Measurements from ENCODE around the gene SIX3.

The SIX3 gene

GRCh38 chr2:44964752-44965236 is 23.3 kb downstream of the SIX3 start:
- Histone ChIP-seq H3K36me3 (ENCODE audit: control insufficient read depth, insufficient read depth, low read length) (no peaks in the 10 kb centered on the region), H3K27ac (ENCODE audit: low read depth, low read length) (no peak overlapping the region), H3K9ac (ENCODE audit: low read depth, low read length) (no peak overlapping the region), H3K4me1 (ENCODE audit: control insufficient read depth, insufficient read depth, low read length) (peaks cover 6% of the 10 kb centered on the region; the same call in 1 of the 2 replicates), H3K4me3 (ENCODE audit: low read depth, low read length) (no peak overlapping the region), H3K27me3 (ENCODE audit: control insufficient read depth, insufficient read depth, low read length) (peaks cover 4% of the 10 kb centered on the region; the same call in 1 of the 2 replicates), H3K9me3 (ENCODE audit: control insufficient read depth, insufficient read depth, low read length) (no peaks in the 10 kb centered on the region)

DNA sequence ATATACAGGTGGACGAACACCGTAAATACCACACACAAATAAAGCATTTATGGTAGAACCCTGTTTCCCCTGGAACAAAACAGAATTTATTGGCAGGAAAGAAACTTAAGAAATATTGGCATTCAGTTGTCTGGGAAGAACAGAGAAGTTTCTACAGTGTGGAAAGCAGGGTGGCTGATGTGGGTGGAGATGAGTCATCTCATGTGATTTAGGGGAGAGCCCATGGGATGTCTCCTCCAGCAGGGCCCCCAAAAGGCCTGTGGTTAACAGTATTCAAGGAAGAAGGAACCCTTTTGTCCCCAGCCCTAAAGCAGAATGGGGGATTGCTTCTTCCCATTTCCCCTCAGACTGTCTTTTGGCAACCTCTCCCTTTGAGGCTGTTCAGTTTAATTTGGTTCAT is 24.2 kb downstream of the SIX3 start:
- Histone ChIP-seq H3K9me3 (ENCODE audit: control insufficient read depth, insufficient read depth, low read length) (no peaks in the 10 kb centered on the region), H3K4me1 (ENCODE audit: control insufficient read depth, insufficient read depth, low read length) (peaks cover 6% of the 10 kb centered on the region; the same call in 1 of the 2 replicates), H3K27ac (ENCODE audit: low read depth, low read length) (no peak overlapping the region), H3K36me3 (ENCODE audit: control insufficient read depth, insufficient read depth, low read length) (no peaks in the 10 kb centered on the region), H3K9ac (ENCODE audit: low read depth, low read length) (no peak overlapping the region), H3K27me3 (ENCODE audit: control insufficient read depth, insufficient read depth, low read length) (peaks cover 4% of the 10 kb centered on the region; the same call in 1 of the 2 replicates), H3K4me3 (ENCODE audit: low read depth, low read length) (no peak overlapping the region)

GRCh38 chr2:44967056-44967455 is 25.6 kb downstream of the SIX3 start:
- no peak overlapping the region for H3K9ac ChIP-seq (ENCODE audit: low read depth, low read length)
- no peaks in the 10 kb centered on the region for H3K36me3 ChIP-seq (ENCODE audit: control insufficient read depth, insufficient read depth, low read length)
- H3K4me3 ChIP-seq (ENCODE audit: low read depth, low read length), result no peak overlapping the region
- H3K27me3 ChIP-seq (ENCODE audit: control insufficient read depth, insufficient read depth, low read length), result peaks cover 4% of the 10 kb centered on the region; the same call in 1 of the 2 replicates
- no peaks in the 10 kb centered on the region for H3K9me3 ChIP-seq (ENCODE audit: control insufficient read depth, insufficient read depth, low read length)
- no peak overlapping the region for H3K27ac ChIP-seq (ENCODE audit: low read depth, low read length)
- H3K4me1 ChIP-seq (ENCODE audit: control insufficient read depth, insufficient read depth, low read length), result peaks cover 6% of the 10 kb centered on the region; the same call in 1 of the 2 replicates

DNA sequence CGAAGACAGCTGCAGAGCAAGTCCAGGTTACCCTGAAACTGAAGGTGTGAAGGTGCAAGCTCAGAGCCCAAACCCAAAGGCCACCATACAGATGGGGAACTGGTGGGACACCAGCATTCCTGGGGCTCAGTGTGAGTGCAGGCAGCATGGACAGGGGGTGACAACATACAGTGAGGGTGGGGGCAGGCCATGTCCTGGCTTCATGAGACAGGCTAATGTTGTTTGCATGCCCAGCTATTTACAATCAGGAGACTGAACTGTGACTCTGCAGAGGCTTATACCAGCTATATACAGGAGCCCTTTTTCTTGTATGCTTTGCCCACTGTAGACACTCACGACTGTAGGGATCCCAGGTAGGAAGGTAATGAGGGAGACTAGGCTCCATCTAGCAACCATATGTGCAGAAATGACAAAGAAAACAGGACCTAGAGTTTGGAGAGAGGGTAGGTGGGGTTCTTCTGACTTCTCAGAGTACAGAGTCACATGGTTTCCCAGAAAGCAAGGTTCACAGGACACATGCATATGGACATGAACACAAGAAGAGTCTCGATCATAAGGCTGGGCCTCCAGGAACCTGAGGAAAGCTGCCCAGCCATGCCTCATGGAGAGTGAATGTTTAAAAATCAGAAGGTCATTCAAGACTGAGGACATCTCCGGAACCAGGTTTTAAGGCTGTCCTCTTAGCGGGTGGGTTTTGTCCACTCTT is 26.4 kb downstream of the SIX3 start:
- H3K36me3 ChIP-seq (ENCODE audit: control insufficient read depth, insufficient read depth, low read length), result no peaks in the 10 kb centered on the region
- H3K9me3 ChIP-seq (ENCODE audit: control insufficient read depth, insufficient read depth, low read length), result no peaks in the 10 kb centered on the region
- H3K4me1 ChIP-seq (ENCODE audit: control insufficient read depth, insufficient read depth, low read length), result peaks cover 12% of the 10 kb centered on the region
- H3K27me3 ChIP-seq (ENCODE audit: control insufficient read depth, insufficient read depth, low read length), result peaks cover 8% of the 10 kb centered on the region
- no peak overlapping the region for H3K9ac ChIP-seq (ENCODE audit: low read depth, low read length)
- H3K4me3 ChIP-seq (ENCODE audit: low read depth, low read length), result no peak overlapping the region
- no peak overlapping the region for H3K27ac ChIP-seq (ENCODE audit: low read depth, low read length)

- H3K9ac ChIP-seq (ENCODE audit: low read depth, low read length), result no peak overlapping the region
- peaks cover 16% of the 10 kb centered on the region for H3K4me1 ChIP-seq (ENCODE audit: control insufficient read depth, insufficient read depth, low read length)
- H3K9me3 ChIP-seq (ENCODE audit: control insufficient read depth, insufficient read depth, low read length), result no peaks in the 10 kb centered on the region
- H3K27ac ChIP-seq (ENCODE audit: low read depth, low read length), result no peak overlapping the region
- no peaks in the 10 kb centered on the region for H3K36me3 ChIP-seq (ENCODE audit: control insufficient read depth, insufficient read depth, low read length)
- H3K4me3 ChIP-seq (ENCODE audit: low read depth, low read length), result no peak overlapping the region
- H3K27me3 ChIP-seq (ENCODE audit: control insufficient read depth, insufficient read depth, low read length), result peaks cover 13% of the 10 kb centered on the region
Observed at GRCh38 chr2:44969936-44970335, 28.4 kb downstream of the SIX3 start.

DNA sequence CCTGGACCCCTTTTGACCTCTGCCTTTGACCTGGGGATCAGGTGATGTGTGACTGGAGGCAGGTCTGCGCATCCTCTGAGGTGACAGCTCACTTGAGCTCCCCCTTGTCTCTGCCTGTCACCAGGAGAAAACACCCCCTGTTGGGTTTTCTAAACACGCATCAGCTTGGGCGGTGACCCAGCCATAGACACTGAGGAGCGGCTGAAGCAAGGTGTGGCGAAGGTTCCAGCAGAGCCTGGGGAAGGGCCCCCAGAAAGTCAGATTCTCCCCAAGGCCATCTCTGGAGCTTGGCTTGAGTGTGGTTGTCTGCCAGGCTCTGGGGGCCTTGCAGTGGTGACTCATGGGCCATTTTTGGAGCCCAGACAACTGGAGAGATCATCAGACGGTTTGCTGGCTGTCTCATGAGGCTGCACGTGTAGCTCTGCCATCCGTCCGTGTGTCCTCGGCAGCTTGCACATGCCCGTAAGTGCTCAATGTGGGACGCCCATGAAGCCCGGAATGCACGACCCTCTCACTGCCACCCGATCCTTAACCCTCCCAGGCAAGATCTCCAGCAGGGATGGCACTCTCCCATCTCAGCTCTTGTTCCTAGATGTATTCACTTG is 29.4 kb downstream of the SIX3 start:
- peaks cover 12% of the 10 kb centered on the region; the same call in 1 of the 2 replicates for H3K27me3 ChIP-seq (ENCODE audit: control insufficient read depth, insufficient read depth, low read length)

DNA sequence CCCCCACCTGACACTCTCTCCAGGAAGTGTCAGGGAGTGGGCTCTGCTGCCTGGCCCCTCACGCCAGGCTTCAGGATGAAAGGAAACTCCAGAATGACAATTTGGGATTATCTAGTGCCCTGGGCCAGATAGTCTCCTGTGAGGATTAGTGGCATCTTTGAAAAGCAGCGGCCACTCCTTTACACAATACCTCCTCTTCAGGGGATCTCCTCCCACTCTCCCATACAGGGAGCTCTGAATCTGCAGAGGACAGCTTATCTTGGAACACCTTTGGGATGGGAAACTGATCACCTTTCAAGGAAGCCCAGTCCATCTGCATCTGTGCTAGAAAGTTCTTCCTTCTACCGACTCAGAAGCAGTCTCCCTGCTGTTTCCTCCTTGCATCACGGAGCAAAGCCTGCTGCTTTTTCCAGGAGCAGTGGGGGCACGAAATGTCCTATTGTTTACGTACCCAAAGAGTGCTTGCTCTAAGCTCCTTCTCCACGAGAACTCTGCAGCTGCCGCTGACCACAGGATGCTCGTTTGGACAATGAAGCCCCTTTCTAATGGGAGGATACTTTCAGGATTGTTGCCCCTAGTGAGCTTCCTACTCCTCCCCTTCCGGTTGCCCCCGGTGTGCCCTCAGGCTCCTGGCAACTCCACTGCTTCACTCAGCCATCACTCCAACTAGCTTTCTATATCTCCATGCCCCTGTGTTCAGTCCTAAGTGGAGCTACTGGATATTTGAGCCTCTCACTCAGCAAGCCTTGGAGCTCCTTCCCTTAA is 31.5 kb downstream of the SIX3 start:
- peak overlapping the region; percentile 62 for H3K27ac ChIP-seq (ENCODE audit: low read depth, low read length)
- no peak overlapping the region for H3K9ac ChIP-seq (ENCODE audit: low read depth, low read length)
- H3K27me3 ChIP-seq (ENCODE audit: control insufficient read depth, insufficient read depth, low read length), result peaks cover 19% of the 10 kb centered on the region
- H3K9me3 ChIP-seq (ENCODE audit: control insufficient read depth, insufficient read depth, low read length), result no peaks in the 10 kb centered on the region
- H3K4me1 ChIP-seq (ENCODE audit: control insufficient read depth, insufficient read depth, low read length), result peaks cover 25% of the 10 kb centered on the region
- no peak overlapping the region for H3K4me3 ChIP-seq (ENCODE audit: low read depth, low read length)
- no peaks in the 10 kb centered on the region for H3K36me3 ChIP-seq (ENCODE audit: control insufficient read depth, insufficient read depth, low read length)

More for the DNA sequence above, 29.4 kb downstream of the SIX3 start:
- Histone ChIP-seq H3K4me1 (ENCODE audit: control insufficient read depth, insufficient read depth, low read length) (peaks cover 22% of the 10 kb centered on the region), H3K36me3 (ENCODE audit: control insufficient read depth, insufficient read depth, low read length) (no peaks in the 10 kb centered on the region), H3K9me3 (ENCODE audit: control insufficient read depth, insufficient read depth, low read length) (no peaks in the 10 kb centered on the region), H3K27ac (ENCODE audit: low read depth, low read length) (no peak overlapping the region), H3K9ac (ENCODE audit: low read depth, low read length) (no peak overlapping the region), H3K4me3 (ENCODE audit: low read depth, low read length) (no peak overlapping the region)

DNA sequence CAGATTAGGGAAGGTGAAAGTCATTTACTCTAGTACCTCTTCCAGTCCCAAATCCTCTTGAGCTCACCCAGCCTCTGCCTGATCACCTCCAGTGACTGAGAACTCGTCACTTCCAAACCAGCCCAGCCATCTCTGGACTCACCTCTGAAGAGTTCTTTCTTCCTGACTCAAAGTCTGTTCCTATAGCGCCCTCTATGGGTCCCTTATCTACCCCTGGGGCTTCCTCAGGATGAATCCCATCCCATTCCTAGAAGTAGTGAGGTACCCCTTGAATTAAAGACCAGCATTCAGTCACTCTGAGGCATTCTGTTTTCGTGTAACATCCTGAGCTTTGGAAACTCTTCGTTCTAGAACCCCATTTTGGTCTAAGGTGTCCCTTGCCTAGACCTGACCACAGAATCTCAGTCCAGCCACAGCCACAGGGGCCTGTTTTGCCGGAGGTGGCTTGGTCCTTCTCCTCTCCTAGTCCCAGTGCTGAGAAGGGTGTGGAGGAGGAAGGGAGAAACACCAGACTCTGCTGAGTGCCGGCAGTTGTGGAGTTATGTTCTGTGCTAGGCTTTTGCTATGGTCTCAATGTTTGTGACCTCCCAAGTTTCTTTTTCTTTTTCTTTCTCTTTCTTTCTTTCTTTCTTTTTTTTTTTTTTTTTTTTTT is 32.7 kb downstream of the SIX3 start:
- H3K4me1 ChIP-seq (ENCODE audit: control insufficient read depth, insufficient read depth, low read length), result peaks cover 25% of the 10 kb centered on the region
- H3K4me3 ChIP-seq (ENCODE audit: low read depth, low read length), result no peak overlapping the region
- no peaks in the 10 kb centered on the region for H3K36me3 ChIP-seq (ENCODE audit: control insufficient read depth, insufficient read depth, low read length)
- peaks cover 19% of the 10 kb centered on the region for H3K27me3 ChIP-seq (ENCODE audit: control insufficient read depth, insufficient read depth, low read length)
- no peak overlapping the region for H3K27ac ChIP-seq (ENCODE audit: low read depth, low read length)
- H3K9ac ChIP-seq (ENCODE audit: low read depth, low read length), result no peak overlapping the region
- no peaks in the 10 kb centered on the region for H3K9me3 ChIP-seq (ENCODE audit: control insufficient read depth, insufficient read depth, low read length)

- H3K27me3 ChIP-seq (ENCODE audit: control insufficient read depth, insufficient read depth, low read length), result peaks cover 19% of the 10 kb centered on the region
- H3K9me3 ChIP-seq (ENCODE audit: control insufficient read depth, insufficient read depth, low read length), result no peaks in the 10 kb centered on the region
- H3K36me3 ChIP-seq (ENCODE audit: control insufficient read depth, insufficient read depth, low read length), result no peaks in the 10 kb centered on the region
- H3K4me1 ChIP-seq (ENCODE audit: control insufficient read depth, insufficient read depth, low read length), result peaks cover 32% of the 10 kb centered on the region
- H3K27ac ChIP-seq (ENCODE audit: low read depth, low read length), result peak overlapping the region; percentile 39
- 0 out of 2 replicates have a peak overlapping the region, but pooled peaks have one; percentile 22 for H3K9ac ChIP-seq (ENCODE audit: low read depth, low read length)
- H3K4me3 ChIP-seq (ENCODE audit: low read depth, low read length), result peak overlapping the region; percentile 45
Observed at GRCh38 chr2:44975571-44976450, 34.3 kb downstream of the SIX3 start.

- Histone ChIP-seq H3K27me3 (ENCODE audit: control insufficient read depth, insufficient read depth, low read length) (peaks cover 11% of the 10 kb centered on the region; the same call in 1 of the 2 replicates), H3K4me1 (ENCODE audit: control insufficient read depth, insufficient read depth, low read length) (peaks cover 28% of the 10 kb centered on the region), H3K27ac (ENCODE audit: low read depth, low read length) (no peak overlapping the region)
Observed at GRCh38 chr2:44979581-44979980, 38.1 kb downstream of the SIX3 start.

More at GRCh38 chr2:44979581-44979980, 38.1 kb downstream of the SIX3 start:
- Histone ChIP-seq H3K36me3 (ENCODE audit: control insufficient read depth, insufficient read depth, low read length) (no peaks in the 10 kb centered on the region), H3K9ac (ENCODE audit: low read depth, low read length) (no peak overlapping the region), H3K9me3 (ENCODE audit: control insufficient read depth, insufficient read depth, low read length) (no peaks in the 10 kb centered on the region), H3K4me3 (ENCODE audit: low read depth, low read length) (no peak overlapping the region)

Data from HUES48 (cell line).